SKM-1 treated with dmso at 0.1 percent for 144 hours (cell line): Measurements from ENCODE around the gene DGKB.

Source experiments
- DNase-seq: peaks from one replicate; lab custom pipeline; 2025; ENCODE audit not compliant: unreplicated experiment; lab: John Stamatoyannopoulos, UW

Gene DGKB

GRCh38 chr7:14825912-14826311 is 76.6 kb downstream of the DGKB start:
- no peak for DNase-seq

GRCh38 chr7:14822481-14822854 is 80.1 kb downstream of the DGKB start:
- no peak for DNase-seq

- DNase-seq, result no peak
Observed at GRCh38 chr7:14821757-14822480, 80.6 kb downstream of the DGKB start.

- no peak for DNase-seq
Observed at GRCh38 chr7:14818871-14819270, 83.7 kb downstream of the DGKB start.

GRCh38 chr7:14817829-14818614 is 84.5 kb downstream of the DGKB start:
- DNase-seq, result no peak

- DNase-seq, result no peak
Observed at GRCh38 chr7:14807507-14807906, 95.0 kb downstream of the DGKB start.

- no peak for DNase-seq
Observed at GRCh38 chr7:14806891-14807290, 95.7 kb downstream of the DGKB start.

GRCh38 chr7:14805105-14805719 is 97.3 kb downstream of the DGKB start:
- no peak for DNase-seq

- no peak for DNase-seq
Observed at GRCh38 chr7:14800664-14801063, 101.9 kb downstream of the DGKB start.

GRCh38 chr7:14793151-14793550 is 109.4 kb downstream of the DGKB start:
- no peak for DNase-seq

- DNase-seq, result no peak
Observed at GRCh38 chr7:14787551-14787950, 115.0 kb downstream of the DGKB start.

- no peak for DNase-seq
Observed at GRCh38 chr7:14786314-14786895, 116.1 kb downstream of the DGKB start.

GRCh38 chr7:14777806-14778205 is 124.7 kb downstream of the DGKB start:
- no peak for DNase-seq

- no peak for DNase-seq
Observed at GRCh38 chr7:14776266-14776665, 126.3 kb downstream of the DGKB start.

- no peak for DNase-seq
Observed at GRCh38 chr7:14773729-14774271, 128.8 kb downstream of the DGKB start.

- no peak for DNase-seq
Observed at GRCh38 chr7:14770614-14771013, 131.9 kb downstream of the DGKB start.

- DNase-seq, result no peak
Observed at GRCh38 chr7:14769261-14769660, 133.3 kb downstream of the DGKB start.

- no peak for DNase-seq
Observed at GRCh38 chr7:14767716-14768425, 134.7 kb downstream of the DGKB start.

- DNase-seq, result no peak
Observed at GRCh38 chr7:14766747-14767146, 135.8 kb downstream of the DGKB start.

- DNase-seq, result no peak
Observed at GRCh38 chr7:14765731-14766130, 136.8 kb downstream of the DGKB start.

- no peak for DNase-seq
Observed at GRCh38 chr7:14762561-14762960, 140.0 kb downstream of the DGKB start.
